ENCODE data around the gene AMFR.
A peak's percentile ranks its signal among the peaks of the same experiment; 100 is the strongest.

The AMFR gene

GRCh38 chr16:56317998-56318826 is 107.1 kb downstream of the AMFR start:
- Histone ChIP-seq H3K36me3 (ENCODE audit: control insufficient read depth, insufficient read depth, low read length) (no peaks in the 10 kb centered on the region), H3K4me2 (ENCODE audit: low read length) (peak overlapping the region; percentile 18), H3K4me3 (ENCODE audit: low read depth, low read length) (no peak overlapping the region), H3K79me2 (peaks cover 21% of the 10 kb centered on the region), H3K27ac (no peak overlapping the region), H3K4me1 (no peaks in the 10 kb centered on the region), H3K27me3 (ENCODE audit: control insufficient read depth, insufficient read depth, low read length) (no peaks in the 10 kb centered on the region), H2AFZ (peak overlapping the region; percentile 63), H3K9me3 (ENCODE audit: control insufficient read depth, low read length) (no peaks in the 10 kb centered on the region), H3K9ac (no peak overlapping the region)
- peak; percentile 87 for TF ChIP-seq CTCF (IDR thresholded peaks at IDR 0.05)

GRCh38 chr16:56316545-56316944 is 108.8 kb downstream of the AMFR start:
- Histone ChIP-seq H3K27ac (no peak overlapping the region), H3K36me3 (ENCODE audit: control insufficient read depth, insufficient read depth, low read length) (no peaks in the 10 kb centered on the region), H3K4me1 (no peaks in the 10 kb centered on the region), H3K9me3 (ENCODE audit: control insufficient read depth, low read length) (no peaks in the 10 kb centered on the region), H3K27me3 (ENCODE audit: control insufficient read depth, insufficient read depth, low read length) (no peaks in the 10 kb centered on the region), H3K4me3 (ENCODE audit: low read depth, low read length) (no peak overlapping the region), H3K79me2 (peaks cover 15% of the 10 kb centered on the region), H3K4me2 (ENCODE audit: low read length) (no peak overlapping the region), H2AFZ (no peak overlapping the region), H3K9ac (no peak overlapping the region)
- no peak for TF ChIP-seq CTCF (IDR thresholded peaks at IDR 0.05)

- Histone ChIP-seq H3K4me2 (ENCODE audit: low read length) (no peak overlapping the region), H3K79me2 (peaks cover 15% of the 10 kb centered on the region), H3K4me1 (no peaks in the 10 kb centered on the region), H3K36me3 (ENCODE audit: control insufficient read depth, insufficient read depth, low read length) (no peaks in the 10 kb centered on the region), H2AFZ (no peak overlapping the region), H3K9me3 (ENCODE audit: control insufficient read depth, low read length) (no peaks in the 10 kb centered on the region), H3K4me3 (ENCODE audit: low read depth, low read length) (no peak overlapping the region), H3K27ac (no peak overlapping the region), H3K27me3 (ENCODE audit: control insufficient read depth, insufficient read depth, low read length) (no peaks in the 10 kb centered on the region), H3K9ac (no peak overlapping the region)
- no peak for TF ChIP-seq CTCF (IDR thresholded peaks at IDR 0.05)
Observed at GRCh38 chr16:56315955-56316354, 109.4 kb downstream of the AMFR start.

- H3K36me3 ChIP-seq (ENCODE audit: control insufficient read depth, insufficient read depth, low read length), result no peaks in the 10 kb centered on the region
- no peak overlapping the region for H3K27ac ChIP-seq
- H3K9me3 ChIP-seq (ENCODE audit: control insufficient read depth, low read length), result no peaks in the 10 kb centered on the region
- H3K9ac ChIP-seq, result no peak overlapping the region
- H3K4me3 ChIP-seq (ENCODE audit: low read depth, low read length), result no peak overlapping the region
- TF ChIP-seq CTCF (IDR thresholded peaks at IDR 0.05), result no peak
- H3K4me1 ChIP-seq, result no peaks in the 10 kb centered on the region
- no peak overlapping the region for H2AFZ ChIP-seq
- H3K79me2 ChIP-seq, result peaks cover 4% of the 10 kb centered on the region
- no peaks in the 10 kb centered on the region for H3K27me3 ChIP-seq (ENCODE audit: control insufficient read depth, insufficient read depth, low read length)
- H3K4me2 ChIP-seq (ENCODE audit: low read length), result no peak overlapping the region
Observed at GRCh38 chr16:56314244-56314850, 111.0 kb downstream of the AMFR start.

Measured in parathyroid adenoma (tissue), 2 donors.